Measurements from ENCODE around the gene SCN4B. TPM values are rescaled to one million over a fixed set of nuclear protein-coding genes. Genes with fewer than 3 reads are reported as not detected.
A peak's percentile ranks its signal among the peaks of the same experiment; 100 is the strongest.

Gene SCN4B
- total RNA-seq, 2 experiments from 2014 or later, result 0.26 to 0.27 TPM

GRCh38 chr11:118162846-118163245 lies 10.2 kb upstream of the SCN4B start:
- POLR2A ChIA-PET, result interaction anchor here (0.6 kb wide), 1 partner anchor 174 kb away, joined by 8 read pairs; no protein-coding TSS in a partner anchor
- H3K27me3 Mint-ChIP-seq, result peaks cover 9% of the 10 kb centered on the region

GRCh38 chr11:118161786-118162185 lies 9.2 kb upstream of the SCN4B start:
- no peak overlapping the region for H3K4me3 Mint-ChIP-seq
- ATAC-seq, result no peak
- ChIA-PET POLR2A (no interaction called here), CTCF (no interaction called here)
- peaks cover 19% of the 10 kb centered on the region for H3K27me3 Mint-ChIP-seq
- no peaks in the 10 kb centered on the region for H3K9me3 Mint-ChIP-seq (ENCODE audit: low read depth)
- no peak overlapping the region for H3K27ac Mint-ChIP-seq
- H3K4me1 Mint-ChIP-seq, result no peaks in the 10 kb centered on the region
- intact Hi-C loops (cut with DNase I, micrococcal nuclease), result no loop called here
- no peak for DNase-seq
- no peaks in the 10 kb centered on the region for H3K36me3 Mint-ChIP-seq (ENCODE audit: low read depth)

More at GRCh38 chr11:118162846-118163245, 10.2 kb upstream of the SCN4B start:
- DNase-seq, result no peak
- H3K9me3 Mint-ChIP-seq (ENCODE audit: low read depth), result no peaks in the 10 kb centered on the region
- no peaks in the 10 kb centered on the region for H3K36me3 Mint-ChIP-seq (ENCODE audit: low read depth)
- peak; percentile 63 for ATAC-seq
- CTCF ChIA-PET, result interaction anchor here (1.0 to 1.3 kb wide), 2 partner anchors 9 to 500 kb away, joined by 3 to 5 read pairs; no protein-coding TSS in a partner anchor
- no peaks in the 10 kb centered on the region for H3K4me1 Mint-ChIP-seq
- intact Hi-C loops (cut with DNase I, micrococcal nuclease), result no loop called here
- no peak overlapping the region for H3K27ac Mint-ChIP-seq
- H3K4me3 Mint-ChIP-seq, result no peak overlapping the region

- ChIA-PET POLR2A (no interaction called here), CTCF (interaction anchor here (0.6 to 3.8 kb wide), 3 partner anchors 9 to 41 kb away, joined by 3 to 26 read pairs (median 3); no protein-coding TSS in a partner anchor)
- H3K27ac Mint-ChIP-seq, result no peak overlapping the region
- intact Hi-C loops (cut with DNase I, micrococcal nuclease), result no loop called here
- no peak overlapping the region for H3K4me3 Mint-ChIP-seq
- H3K9me3 Mint-ChIP-seq (ENCODE audit: low read depth), result no peaks in the 10 kb centered on the region
- no peak for DNase-seq
- H3K27me3 Mint-ChIP-seq, result peaks cover 53% of the 10 kb centered on the region
- ATAC-seq, result no peak
- H3K4me1 Mint-ChIP-seq, result peaks cover 6% of the 10 kb centered on the region
- H3K36me3 Mint-ChIP-seq (ENCODE audit: low read depth), result no peaks in the 10 kb centered on the region
These were observed 4.7 kb upstream of the SCN4B start for GRCh38 chr11:118157186-118157895.

GRCh38 chr11:118156531-118157185 lies 4.0 kb upstream of the SCN4B start:
- DNase-seq (peak; percentile 42), ATAC-seq (peak; percentile 74)
- ChIA-PET POLR2A (interaction anchor here (0.6 kb wide), 1 partner anchor 242 kb away, joined by 4 read pairs; no protein-coding TSS in a partner anchor), CTCF (interaction anchor here (0.6 to 3.8 kb wide), 8 partner anchors 8 to 362 kb away, joined by 3 to 26 read pairs (median 3); no protein-coding TSS in a partner anchor)
- Mint-ChIP-seq H3K27ac (no peak overlapping the region), H3K36me3 (ENCODE audit: low read depth) (no peaks in the 10 kb centered on the region), H3K9me3 (ENCODE audit: low read depth) (no peaks in the 10 kb centered on the region), H3K4me1 (peaks cover 6% of the 10 kb centered on the region), H3K27me3 (peaks cover 56% of the 10 kb centered on the region), H3K4me3 (no peak overlapping the region)
- intact Hi-C loops (cut with DNase I, micrococcal nuclease), result no loop called here

GRCh38 chr11:118155776-118156530 lies 3.3 kb upstream of the SCN4B start:
- ATAC-seq (no peak), DNase-seq (no peak)
- intact Hi-C loops (cut with DNase I, micrococcal nuclease), result no loop called here
- peaks cover 63% of the 10 kb centered on the region for H3K27me3 Mint-ChIP-seq
- H3K9me3 Mint-ChIP-seq (ENCODE audit: low read depth), result no peaks in the 10 kb centered on the region
- POLR2A ChIA-PET, result interaction anchor here (0.6 kb wide), 1 partner anchor 242 kb away, joined by 4 read pairs; no protein-coding TSS in a partner anchor
- H3K27ac Mint-ChIP-seq, result no peak overlapping the region
- no peaks in the 10 kb centered on the region for H3K36me3 Mint-ChIP-seq (ENCODE audit: low read depth)
- CTCF ChIA-PET, result interaction anchor here (0.7 to 3.8 kb wide), 8 partner anchors 9 to 363 kb away, joined by 3 to 26 read pairs (median 4); no protein-coding TSS in a partner anchor
- H3K4me3 Mint-ChIP-seq, result no peak overlapping the region
- H3K4me1 Mint-ChIP-seq, result peaks cover 6% of the 10 kb centered on the region

- H3K27ac Mint-ChIP-seq, result no peak overlapping the region
- H3K27me3 Mint-ChIP-seq, result peaks cover 62% of the 10 kb centered on the region
- ATAC-seq (no peak), DNase-seq (no peak)
- H3K4me1 Mint-ChIP-seq, result peaks cover 6% of the 10 kb centered on the region
- H3K9me3 Mint-ChIP-seq (ENCODE audit: low read depth), result no peaks in the 10 kb centered on the region
- ChIA-PET POLR2A (no interaction called here), CTCF (interaction anchor here (1.4 to 3.8 kb wide), 3 partner anchors 10 to 44 kb away, joined by 6 to 26 read pairs (median 7); no protein-coding TSS in a partner anchor)
- no peaks in the 10 kb centered on the region for H3K36me3 Mint-ChIP-seq (ENCODE audit: low read depth)
- intact Hi-C loops (cut with DNase I, micrococcal nuclease), result no loop called here
- H3K4me3 Mint-ChIP-seq, result no peak overlapping the region
These were observed 2.0 kb upstream of the SCN4B start for GRCh38 chr11:118154641-118155040.

- DNase-seq, result no peak
- ChIA-PET CTCF (interaction anchor here (1.1 to 3.8 kb wide), 3 partner anchors 9 to 17 kb away, joined by 3 to 26 read pairs (median 12); no protein-coding TSS in a partner anchor), POLR2A (no interaction called here)
These were observed 1.4 kb upstream of the SCN4B start for GRCh38 chr11:118153976-118154375.

GRCh38 chr11:118153516-118153915 lies 893 bp upstream of the SCN4B start:
- DNase-seq, result no peak
- ChIA-PET CTCF (interaction anchor here (1.1 to 1.7 kb wide), 2 partner anchors 9 to 18 kb away, joined by 3 to 12 read pairs; no protein-coding TSS in a partner anchor), POLR2A (interaction anchor here (0.5 kb wide), 1 partner anchor 79 kb away, joined by 3 read pairs; no protein-coding TSS in a partner anchor)
- Mint-ChIP-seq H3K36me3 (ENCODE audit: low read depth) (no peaks in the 10 kb centered on the region), H3K27ac (no peak overlapping the region), H3K9me3 (ENCODE audit: low read depth) (no peaks in the 10 kb centered on the region), H3K4me1 (peaks cover 6% of the 10 kb centered on the region), H3K27me3 (peaks cover 56% of the 10 kb centered on the region), H3K4me3 (peak overlapping the region; percentile 32)
- intact Hi-C loops (cut with DNase I, micrococcal nuclease), result no loop called here
- no peak for ATAC-seq

More at GRCh38 chr11:118153976-118154375, 1.4 kb upstream of the SCN4B start:
- peaks cover 56% of the 10 kb centered on the region for H3K27me3 Mint-ChIP-seq
- peaks cover 6% of the 10 kb centered on the region for H3K4me1 Mint-ChIP-seq
- intact Hi-C loops (cut with DNase I, micrococcal nuclease), result no loop called here
- no peak for ATAC-seq
- H3K36me3 Mint-ChIP-seq (ENCODE audit: low read depth), result no peaks in the 10 kb centered on the region
- peak overlapping the region; percentile 32 for H3K4me3 Mint-ChIP-seq
- H3K27ac Mint-ChIP-seq, result no peak overlapping the region
- H3K9me3 Mint-ChIP-seq (ENCODE audit: low read depth), result no peaks in the 10 kb centered on the region

GRCh38 chr11:118152020-118152551 lies 537 bp downstream of the SCN4B start:
- ATAC-seq, result no peak
- intact Hi-C loops (cut with DNase I, micrococcal nuclease), result no loop called here
- Mint-ChIP-seq H3K4me3 (no peak overlapping the region), H3K9me3 (ENCODE audit: low read depth) (no peaks in the 10 kb centered on the region), H3K4me1 (peaks cover 6% of the 10 kb centered on the region), H3K27me3 (peaks cover 52% of the 10 kb centered on the region), H3K27ac (no peak overlapping the region), H3K36me3 (ENCODE audit: low read depth) (no peaks in the 10 kb centered on the region)
- ChIA-PET CTCF (interaction anchor here (1.7 kb wide), 1 partner anchor 19 kb away, joined by 12 read pairs; no protein-coding TSS in a partner anchor), POLR2A (no interaction called here)
- DNase-seq, result no peak

- Mint-ChIP-seq H3K4me3 (no peak overlapping the region), H3K9me3 (ENCODE audit: low read depth) (no peaks in the 10 kb centered on the region), H3K27me3 (peaks cover 47% of the 10 kb centered on the region), H3K36me3 (ENCODE audit: low read depth) (no peaks in the 10 kb centered on the region), H3K27ac (no peak overlapping the region), H3K4me1 (peaks cover 7% of the 10 kb centered on the region)
- intact Hi-C loops (cut with DNase I, micrococcal nuclease), result no loop called here
- no peak for DNase-seq
- CTCF ChIA-PET, result interaction anchor here (9.2 kb wide), 1 partner anchor 21 kb away, joined by 120 read pairs; no protein-coding TSS in a partner anchor
- no peak for ATAC-seq
- POLR2A ChIA-PET, result interaction anchor here (0.6 kb wide), 1 partner anchor 20 kb away, joined by 3 read pairs; no protein-coding TSS in a partner anchor
These were observed 1.2 kb downstream of the SCN4B start for GRCh38 chr11:118151431-118151830.
